ENCODE results near the gene TMEM229B.
"Not testable (repeated sequence)": the region's sequence is repeated elsewhere in the genome, so short reads cannot be mapped to it uniquely, and the experiment has no call there.

Gene TMEM229B

DNA sequence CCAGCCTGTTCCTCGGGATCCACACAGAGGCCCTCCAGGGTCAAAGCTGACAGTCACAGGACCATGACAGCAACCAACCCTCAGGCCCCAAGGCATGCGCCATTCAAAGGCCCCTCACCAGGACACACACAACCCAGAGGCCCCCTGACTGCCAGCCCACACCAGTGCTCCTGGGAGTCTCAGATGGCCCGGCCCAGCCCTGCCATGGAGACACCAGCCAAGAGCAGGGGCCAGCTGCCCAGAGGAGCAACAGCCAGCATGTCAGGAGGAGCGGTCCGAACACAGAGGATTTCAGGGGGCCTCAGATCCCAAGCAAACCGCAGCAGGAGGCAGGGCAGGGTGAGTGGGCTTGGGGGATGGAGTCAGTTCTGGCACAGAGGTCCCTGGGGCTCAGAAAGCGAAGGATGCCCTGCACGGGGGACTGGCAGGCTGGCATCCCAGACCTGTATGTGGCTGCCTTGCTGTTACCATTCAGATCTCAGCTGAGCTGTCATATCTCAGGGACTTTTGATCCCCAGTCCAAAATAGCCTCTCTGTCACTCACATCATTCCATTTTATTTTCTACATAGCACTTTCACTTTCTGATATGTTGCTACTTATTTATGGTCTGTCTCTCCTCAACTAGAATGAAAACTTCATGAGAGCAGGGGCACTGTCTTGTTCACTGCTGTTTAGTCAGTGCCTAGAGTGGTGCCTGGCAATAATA lies 4.8 kb downstream of the TMEM229B start:
- no peak for DNase-seq

DNA sequence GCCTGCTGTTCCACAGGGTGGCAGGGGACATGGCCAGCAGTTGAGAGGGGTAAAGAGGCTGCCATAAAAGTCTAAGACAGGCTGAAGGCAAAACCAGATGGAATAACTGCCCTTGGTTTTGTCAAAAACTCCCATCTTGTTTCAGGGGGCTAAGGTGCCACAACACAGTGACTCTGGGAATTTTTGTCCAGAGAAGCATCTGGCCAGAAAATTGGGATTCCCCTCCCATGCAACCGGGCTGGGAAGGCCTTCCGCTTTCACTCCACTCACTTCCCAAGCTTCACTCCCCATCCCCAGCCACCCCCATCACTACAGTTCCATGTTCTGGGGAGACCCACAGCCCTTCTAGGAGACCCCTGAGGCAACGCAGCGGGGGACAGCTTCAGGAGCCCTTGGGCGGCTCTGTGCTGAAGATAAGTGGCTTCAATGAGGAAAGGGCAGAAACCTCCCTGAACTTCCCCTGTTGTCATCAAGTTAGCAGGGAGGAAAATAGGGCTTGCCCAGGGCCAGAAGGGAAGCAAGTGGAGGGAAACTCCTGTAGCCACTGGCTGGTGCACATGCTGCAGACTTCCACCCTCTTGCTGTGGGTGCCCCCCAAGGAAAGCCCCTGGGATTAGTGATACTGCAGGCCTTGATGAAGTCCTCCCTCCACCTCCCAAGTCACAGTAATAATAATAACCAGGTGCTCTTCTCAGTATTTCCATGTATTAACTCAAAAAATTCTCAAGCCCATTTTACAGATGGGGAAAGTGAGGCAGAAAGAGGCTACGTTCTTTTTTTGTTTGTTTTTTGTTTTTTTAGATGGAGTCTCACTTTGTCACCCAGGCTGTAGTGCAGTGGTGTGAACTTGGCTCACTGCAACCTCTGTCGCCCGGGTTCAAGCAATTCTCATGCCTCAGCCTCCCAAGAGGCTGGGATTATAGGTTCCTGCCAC lies 6.0 kb downstream of the TMEM229B start:
- DNase-seq = no peak

DNA sequence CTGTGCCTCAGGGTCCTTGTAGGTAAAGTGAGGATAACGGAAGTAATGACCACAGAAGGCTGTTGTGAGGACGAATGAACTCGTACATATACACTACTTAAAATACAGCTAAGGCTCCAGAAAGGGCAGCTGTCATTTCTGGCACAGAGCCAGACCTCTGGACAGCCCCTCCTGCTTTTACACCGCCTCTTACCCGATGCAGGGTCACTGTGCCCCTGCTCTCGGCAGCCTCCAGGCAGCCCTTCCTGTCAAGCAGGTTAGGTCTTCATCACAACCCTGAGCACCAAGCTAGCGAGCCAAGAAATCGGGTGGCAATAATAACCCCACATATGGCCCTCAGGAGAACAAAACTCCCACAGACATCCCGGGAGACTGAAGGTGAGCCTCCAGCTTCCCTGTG lies 8.5 kb downstream of the TMEM229B start:
- no peak for DNase-seq

DNA sequence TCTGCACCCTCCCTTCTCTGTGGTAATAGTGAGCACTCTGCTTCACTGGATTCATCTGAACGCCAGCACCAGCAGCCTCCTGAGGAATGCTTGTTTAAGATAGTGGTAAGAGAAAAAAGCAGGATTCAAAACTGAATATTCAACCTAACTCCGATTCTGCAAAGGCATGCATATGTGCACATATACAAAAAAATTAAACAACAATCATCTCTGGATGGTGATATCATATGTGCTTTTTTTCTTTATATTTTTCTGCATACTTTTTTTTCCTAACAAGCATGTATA lies 9.8 kb downstream of the TMEM229B start:
- DNase-seq = no peak

DNA sequence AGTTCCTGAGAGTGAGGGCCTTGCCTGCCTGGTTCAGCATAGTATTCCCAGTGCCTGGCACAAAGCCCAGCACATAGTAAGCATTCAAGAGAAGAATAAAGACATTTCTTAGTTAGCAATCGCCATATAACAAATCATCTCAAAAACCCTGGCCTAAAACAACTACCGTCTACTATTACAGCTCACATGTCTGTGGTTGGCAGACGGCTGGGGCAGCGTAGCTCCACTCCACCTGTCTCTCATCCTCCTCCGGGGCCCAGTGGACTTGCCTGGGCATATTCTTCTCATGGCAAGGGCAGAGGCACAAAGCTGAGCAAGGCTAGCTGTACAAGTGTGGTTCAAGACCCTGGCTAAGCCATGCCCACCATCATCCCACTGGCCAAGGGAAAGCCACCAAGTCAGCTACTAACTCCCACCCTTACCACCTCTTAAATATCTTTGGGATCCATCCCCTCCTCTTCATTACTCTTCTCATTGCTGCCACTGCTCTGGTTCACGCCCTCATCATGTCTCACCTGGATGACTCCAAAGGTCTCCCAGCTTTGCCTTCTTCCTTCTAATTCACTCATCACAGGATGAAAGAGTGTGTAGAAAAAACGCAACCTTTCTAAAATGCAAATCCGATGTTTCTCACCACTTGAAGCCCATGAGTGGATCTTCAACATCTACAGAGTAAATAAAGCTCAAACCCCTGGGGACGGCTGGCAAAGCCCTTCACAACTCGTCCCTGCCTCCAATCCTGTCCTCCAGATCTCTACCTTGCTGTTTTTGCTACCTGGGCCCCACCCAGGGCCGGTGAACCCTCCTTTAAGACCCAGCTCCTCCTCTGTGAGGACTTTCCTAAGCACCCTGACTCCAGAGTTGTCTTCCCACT lies 10.4 kb downstream of the TMEM229B start:
- no peak for DNase-seq

DNA sequence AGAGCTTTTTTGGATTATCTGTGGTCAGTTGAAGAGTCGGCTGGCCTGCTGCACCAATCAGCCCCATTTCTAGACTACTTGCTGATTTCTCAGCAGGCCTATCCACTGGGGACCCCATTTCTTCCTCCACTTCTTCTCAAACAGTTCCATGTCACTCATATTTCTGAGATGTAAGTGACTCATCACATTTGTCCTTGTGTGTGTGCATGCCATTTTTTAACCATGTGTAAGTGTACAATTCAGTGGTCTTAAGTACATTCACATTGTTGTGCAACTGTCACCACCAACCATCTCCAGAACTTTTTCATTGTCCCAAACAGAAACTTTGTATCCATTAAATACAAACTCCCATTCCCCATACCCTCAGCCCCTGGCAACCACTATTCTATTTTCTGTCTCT lies 14.2 kb downstream of the TMEM229B start:
- no peak for DNase-seq

DNA sequence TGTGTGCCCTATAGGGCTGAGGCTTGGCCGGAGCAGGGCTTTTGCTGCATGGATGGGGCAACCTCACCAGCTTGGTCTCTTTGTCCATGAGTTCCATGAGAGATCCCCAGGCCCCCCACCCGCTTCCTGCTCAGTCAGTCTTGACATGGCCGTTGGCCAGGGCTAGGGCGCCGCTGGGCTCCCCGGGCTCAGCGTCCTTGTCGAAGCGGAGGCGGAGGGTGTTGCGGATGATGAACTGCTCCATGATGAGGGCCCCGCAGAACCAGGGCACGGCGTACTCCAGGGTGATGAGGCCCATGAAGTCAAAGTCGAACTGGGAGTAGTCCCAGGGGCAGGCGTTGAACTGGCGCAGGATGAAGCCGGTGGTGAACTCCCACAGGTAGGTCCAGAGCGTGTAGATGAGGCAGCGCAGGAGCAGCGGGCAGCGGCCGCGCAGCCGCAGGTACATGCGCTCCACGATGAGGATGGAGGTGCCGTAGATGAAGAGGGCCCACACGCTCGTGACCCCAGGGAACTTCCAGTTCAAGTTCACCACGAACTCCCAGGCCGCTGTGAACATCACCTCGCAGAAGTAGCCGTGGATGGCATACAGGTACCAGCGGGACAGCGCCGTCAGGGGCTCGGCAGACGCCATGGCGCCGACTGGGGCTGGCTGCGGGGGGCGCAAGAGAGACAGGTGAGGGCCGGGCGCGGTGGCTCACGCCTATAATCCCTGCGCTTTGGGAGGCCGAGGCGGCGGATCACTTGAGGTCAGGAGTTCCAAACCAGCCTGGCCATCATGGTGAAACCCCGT lies 15.0 kb downstream of the TMEM229B start:
- DNase-seq = no peak

DNA sequence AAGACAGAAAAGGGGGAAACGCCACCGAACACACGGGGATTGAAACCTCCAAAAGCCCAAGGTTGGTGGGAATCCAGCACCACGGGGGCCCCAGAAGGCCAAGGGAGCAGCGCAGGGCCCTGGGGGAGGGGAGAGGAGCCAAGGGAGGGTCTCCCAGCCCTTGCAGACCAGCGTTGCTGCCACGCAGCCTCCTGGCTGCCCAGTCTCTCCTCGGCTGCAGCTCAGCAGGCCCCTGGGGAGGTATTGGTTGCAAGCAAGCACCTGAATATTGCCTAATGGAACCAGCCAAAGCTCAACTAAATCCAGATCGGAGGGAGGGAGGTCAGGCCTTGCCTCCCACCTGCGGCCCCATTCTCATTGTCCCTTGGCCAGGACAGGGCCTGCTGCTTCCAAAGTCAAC lies 15.8 kb downstream of the TMEM229B start:
- no peak for DNase-seq

DNA sequence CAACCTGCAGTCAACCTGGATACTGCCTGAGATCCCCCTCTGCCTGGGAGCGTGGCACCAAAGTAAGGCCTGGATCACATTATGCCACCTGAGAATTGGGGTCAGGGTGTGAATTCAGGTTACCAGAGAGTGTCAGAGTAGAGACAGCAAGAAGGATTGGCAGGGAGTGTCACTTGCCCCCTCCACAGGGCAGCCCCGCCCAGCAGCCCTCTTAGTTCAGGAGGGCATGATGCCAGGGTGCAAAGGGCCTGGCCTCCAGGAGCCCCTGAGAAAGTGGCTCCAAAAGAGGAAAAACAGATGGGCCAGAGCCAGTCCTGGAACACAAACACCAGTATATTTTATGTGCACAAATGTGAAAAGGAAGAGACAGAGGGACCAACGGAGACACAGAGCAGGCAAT lies 18.6 kb downstream of the TMEM229B start:
- DNase-seq = no peak

DNA sequence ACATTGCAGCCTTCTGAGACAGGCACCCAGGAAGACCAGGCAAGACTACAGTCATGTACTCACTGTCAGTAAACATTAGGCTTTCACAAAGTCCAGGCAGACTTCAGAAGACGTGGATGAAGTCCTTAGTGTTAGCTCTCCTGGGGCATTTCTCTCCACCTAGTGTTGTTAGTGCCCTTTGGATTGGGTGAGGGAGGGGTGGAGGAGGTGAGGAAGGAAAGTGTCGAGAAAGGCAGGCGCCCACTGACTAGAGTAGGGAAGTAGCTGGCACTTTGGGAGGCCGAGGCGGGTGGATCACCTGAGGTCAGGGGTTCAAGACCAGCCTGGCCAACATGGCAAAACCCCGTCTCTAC lies 20.2 kb downstream of the TMEM229B start:
- DNase-seq = no peak

DNA sequence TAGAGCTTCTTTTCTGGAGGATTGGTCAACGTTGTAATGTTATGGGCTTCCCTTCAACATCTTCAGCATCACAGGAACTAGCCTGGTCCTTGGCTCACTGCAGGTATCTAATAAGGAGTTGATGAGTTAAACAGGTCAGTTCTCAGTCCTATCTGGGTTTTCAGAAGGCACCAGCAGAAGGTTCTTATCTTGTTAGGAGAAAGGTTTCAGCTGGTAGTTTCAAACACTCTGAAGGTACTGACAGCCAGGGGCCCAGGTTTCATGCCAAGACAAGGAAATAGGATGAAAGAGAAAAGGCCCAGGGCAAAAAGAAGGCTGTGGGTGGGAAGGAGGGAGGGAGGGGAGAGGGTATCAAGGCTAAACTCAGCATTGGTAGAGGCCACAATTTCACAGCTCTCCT lies 21.4 kb downstream of the TMEM229B start:
- no peak for DNase-seq

DNA sequence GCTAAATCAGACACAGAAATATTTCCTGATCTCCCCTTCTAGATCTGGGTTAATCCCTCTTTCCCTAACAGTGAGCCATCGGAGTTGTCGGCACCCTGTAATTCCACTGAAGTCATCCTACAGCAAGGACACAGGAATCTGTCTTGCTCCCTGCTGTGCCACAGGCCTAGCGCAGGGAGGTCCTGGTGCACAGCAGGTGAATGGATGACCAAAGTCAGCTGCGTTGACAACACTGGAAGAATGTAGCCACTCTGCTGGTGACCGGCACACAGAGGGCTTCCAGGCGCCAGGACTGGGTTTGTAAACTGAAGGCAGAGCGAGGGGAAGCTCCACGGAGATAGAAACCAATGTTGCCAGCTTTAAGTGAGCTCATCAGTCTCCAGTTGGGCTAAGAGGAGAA lies 23.6 kb downstream of the TMEM229B start:
- no peak for DNase-seq

DNA sequence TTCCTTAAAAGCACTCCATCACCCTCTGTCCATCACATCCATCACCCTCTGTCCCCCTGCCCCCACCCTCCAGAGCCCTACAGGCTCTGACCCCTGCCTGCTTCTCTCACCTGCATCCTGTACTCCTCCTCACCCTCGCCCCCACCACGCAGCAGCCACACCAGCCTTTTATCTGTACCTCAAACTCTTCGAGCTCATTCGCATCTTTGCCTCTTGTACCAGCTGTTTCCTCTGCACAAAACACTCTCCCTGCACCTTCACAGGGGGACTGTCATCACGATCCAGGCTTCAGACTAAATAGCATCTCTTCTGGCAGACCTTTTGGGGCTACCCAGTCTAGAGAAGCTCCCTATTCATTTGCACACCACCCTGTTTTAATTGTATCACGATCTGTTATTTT lies 24.1 kb downstream of the TMEM229B start:
- peak; percentile 6 for DNase-seq

DNA sequence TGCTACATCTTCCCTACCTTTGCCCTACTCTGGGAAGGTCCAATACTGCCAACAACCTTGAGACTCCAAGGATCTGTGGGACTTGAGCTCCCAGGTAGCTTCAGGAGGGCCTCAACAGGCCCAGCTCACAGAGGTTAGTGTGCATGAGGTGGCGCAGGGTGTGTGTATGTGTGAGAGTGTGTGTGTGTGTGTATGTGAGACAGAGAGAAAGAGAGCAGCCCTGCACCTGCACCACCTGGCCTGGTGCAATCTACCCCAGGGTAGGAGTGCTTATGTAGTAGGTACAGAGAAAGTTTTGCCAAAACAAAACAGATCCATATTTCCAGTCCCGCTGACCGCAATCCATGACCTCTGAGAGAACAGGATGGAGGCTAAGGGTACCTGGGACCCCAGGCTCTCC lies 24.6 kb downstream of the TMEM229B start:
- no peak for DNase-seq

DNA sequence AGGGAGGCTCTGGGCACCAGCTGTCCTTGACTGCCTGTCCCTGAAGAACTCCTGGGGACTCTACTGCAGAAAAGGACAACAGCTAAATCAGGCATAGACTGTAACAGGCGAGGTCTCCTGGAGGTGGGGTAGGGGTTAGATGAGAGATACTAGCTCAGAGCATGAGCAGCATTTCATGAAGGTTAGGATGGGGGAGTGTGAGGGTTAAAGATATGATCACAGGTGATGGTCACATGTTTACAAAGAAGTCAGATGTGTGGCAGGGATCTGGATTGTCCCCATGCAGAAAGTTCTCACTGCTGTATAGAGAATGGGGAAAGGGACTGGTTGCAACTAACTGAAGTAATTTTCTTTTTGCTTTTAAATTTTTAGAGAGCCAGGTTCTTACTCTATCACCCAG lies 26.5 kb downstream of the TMEM229B start:
- DNase-seq = no peak

DNA sequence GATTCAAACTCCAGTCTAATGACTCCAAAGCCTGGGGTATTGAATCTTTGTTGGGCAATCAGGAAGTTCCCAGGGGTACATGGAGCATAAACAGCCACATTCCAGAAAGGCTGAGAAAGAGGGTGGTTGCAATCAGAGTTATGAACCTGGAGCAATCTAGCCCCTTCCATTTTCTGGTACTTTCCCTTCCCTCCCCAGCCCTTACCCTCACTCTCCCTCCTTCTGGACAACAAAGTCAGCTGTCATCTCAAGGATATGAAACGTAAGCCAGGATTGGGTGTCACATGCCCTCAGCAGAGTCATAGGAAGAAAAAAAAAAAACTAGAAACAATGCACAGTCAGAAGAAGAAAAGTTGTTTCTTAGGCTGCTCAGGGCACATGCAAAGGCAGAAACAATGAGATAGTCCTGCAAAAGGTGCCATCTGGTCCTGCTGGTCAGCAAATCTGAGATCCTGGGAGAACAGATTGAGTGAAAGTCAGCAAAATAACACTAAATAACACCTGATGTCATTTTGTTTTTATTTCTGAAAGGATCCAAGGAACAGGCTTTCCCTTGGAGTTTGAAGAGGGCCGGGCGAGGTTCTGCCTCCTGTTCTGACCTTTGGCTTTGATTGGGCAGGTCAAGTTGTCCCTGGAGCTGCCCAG lies 27.1 kb downstream of the TMEM229B start:
- no peak for DNase-seq

DNA sequence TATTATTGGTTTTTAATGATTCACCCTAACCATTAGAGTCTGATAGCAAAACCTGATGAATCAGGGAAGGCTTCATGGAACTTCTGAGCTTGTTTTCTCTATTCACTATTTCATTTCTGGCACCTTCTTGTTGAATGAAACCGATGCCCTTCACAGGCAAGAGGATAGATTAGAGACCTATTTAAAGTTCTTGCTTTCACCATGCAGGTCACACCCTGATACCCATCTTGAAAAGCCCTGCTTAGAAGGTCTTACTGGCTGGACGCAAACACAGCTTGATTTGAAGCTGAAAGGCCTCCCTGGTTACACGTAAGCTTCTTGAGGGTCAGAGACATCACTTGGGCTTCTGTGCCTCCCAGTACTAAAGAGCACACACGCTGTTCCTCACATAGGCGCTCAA lies 29.2 kb downstream of the TMEM229B start:
- no peak for DNase-seq

DNA sequence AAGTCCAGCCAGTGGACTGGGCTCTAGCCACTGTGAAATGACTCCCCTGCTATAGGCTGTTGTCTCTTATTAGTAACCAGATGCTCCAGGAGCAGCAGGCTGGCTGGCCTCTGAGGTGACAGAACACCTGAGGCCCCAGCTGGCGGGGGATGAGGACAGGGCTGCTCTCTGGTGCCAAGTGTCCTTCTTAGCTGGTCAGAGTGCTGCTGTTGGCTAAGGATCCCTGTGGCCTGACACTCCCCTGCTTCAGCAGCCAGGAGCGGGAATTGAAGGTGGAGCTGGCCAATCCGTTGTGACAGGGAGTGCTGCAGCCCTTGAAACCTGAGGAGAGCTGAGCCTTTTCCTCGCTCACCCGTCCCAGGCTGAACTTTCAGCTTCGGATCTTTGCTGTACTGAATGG lies 30.7 kb downstream of the TMEM229B start:
- no peak for DNase-seq

DNA sequence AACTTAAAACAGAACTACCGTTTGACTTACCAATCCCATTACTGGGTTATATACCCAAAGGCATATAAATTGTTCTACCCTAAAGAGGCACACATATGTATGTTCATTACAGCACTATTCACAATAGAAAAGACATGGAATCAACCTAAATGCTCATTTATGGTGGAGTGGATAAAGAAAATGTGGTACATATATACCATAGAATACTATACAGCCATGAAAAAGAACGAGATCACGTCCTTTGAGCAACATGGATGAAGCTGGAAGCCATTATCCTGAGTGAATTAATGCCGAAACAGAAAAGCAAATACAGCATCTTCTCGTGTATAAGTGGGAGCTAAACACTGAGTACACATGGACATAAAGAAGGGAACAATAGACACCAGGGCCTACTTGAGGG lies 31.8 kb downstream of the TMEM229B start:
- DNase-seq = no peak

DNA sequence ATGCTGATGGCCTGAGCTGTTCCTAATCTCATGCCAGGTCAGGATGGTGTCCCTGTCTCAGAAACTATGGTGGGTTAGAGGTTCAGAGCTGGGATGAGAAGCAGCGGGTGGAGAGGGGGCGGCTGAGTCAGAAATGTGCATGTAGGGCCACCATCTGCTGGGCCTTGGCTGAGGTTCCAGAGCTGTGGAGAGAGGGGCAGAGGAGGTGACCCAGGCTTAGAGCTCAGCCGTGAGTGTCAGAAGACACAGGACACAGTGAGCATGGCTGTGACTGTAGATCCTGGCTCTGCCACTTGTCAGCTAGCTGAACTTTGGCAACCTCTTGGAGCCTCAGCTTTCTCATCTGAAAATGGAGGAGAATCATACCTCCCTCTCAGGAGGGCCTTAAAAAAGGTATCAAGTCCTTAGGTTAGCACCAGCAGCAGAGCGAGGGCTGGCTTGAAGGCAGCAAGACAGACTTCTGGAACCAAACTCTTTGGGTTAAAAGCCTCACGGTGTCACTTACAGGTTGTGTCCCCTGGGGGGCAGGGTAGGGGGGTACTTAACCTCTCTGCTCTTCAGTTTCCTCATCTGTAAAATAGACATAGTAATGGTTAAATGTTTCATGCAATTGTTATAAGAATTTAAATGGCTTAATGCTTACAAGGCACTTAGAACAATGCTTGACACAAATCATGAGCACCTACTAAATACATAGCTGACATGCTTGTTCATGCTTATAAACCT lies 34.8 kb downstream of the TMEM229B start:
- DNase-seq = no peak

DNA sequence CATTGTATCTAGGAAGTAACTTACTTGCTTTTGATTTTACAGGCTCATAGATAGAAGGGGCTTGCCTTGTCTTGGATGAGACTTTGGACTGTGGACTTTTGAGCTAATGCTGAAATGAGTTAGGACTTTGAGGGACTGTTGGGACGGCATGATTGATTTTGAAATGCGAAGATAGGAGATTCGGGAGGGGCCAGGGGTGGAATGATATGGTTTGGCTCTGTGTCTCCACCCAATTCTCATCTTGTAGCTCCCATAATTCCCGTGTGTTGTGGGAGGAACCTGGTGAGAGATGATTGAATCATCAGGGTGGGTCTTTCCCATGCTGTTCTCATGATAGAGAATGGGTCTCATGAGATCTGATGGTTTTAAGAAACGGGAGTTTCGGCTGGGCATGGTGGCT lies 36.9 kb downstream of the TMEM229B start:
- DNase-seq = not testable (repeated sequence)

DNA sequence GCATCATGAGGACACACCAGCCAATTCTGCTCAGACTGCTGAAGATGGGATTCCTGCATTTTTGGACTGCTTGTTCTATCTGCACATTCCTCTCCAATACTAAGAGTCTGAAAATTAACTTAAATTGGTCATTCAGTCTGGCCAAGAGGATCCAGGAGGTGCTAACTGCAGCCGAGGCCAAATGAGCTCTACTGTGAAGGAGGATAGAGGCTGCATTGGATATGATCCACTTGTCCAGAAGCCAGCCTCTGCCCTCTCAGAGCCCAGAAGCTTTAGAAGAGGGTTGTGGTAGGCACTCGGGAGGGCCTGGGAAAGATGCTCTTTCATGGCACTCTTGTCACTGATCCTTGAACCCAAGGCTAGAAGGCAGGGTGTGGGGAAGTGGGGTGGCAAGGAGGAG lies 39.4 kb downstream of the TMEM229B start:
- no peak for DNase-seq
